ENCODE data around the gene GRAMD1B.
"Not testable (repeated sequence)": the region's sequence is repeated elsewhere in the genome, so short reads cannot be mapped to it uniquely, and the experiment has no call there.

The GRAMD1B gene

DNA sequence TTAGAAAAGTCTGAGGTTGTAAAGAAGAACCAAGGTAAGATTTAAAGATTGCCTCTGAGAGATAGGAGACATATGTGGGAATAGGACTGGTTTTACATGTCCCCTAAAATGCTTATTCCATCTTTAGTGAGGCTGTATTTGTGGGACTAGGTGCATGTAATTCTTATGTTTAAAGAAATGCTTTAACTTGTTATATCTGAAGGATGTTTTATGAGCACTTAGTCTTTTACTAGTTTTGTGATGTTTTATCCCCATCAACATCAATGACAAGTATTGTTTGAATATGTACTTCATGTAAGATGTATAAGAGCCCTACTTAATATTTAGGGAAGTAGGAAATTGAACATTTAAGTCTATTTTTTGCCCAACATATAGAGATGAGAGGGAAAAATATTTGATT is 24.7 kb downstream of the GRAMD1B start:
- Histone ChIP-seq H3K4me3 (replicated peaks; ENCODE audit: insufficient read depth, low read length) (no peak overlapping the region), H3K27me3 (ENCODE audit: insufficient read depth, poor library complexity, severe bottlenecking) (no peaks in the 10 kb centered on the region), H3K27ac (replicated peaks) (peak overlapping the region; percentile 42)
- DNase-seq (ENCODE audit: low read depth in 1 of 2, low spot score in 1 of 2): no peak
- TF ChIP-seq GABPA (IDR thresholded peaks at IDR 0.05; ENCODE audit: low read depth): no peak
- TF ChIP-seq, protein P1, sequence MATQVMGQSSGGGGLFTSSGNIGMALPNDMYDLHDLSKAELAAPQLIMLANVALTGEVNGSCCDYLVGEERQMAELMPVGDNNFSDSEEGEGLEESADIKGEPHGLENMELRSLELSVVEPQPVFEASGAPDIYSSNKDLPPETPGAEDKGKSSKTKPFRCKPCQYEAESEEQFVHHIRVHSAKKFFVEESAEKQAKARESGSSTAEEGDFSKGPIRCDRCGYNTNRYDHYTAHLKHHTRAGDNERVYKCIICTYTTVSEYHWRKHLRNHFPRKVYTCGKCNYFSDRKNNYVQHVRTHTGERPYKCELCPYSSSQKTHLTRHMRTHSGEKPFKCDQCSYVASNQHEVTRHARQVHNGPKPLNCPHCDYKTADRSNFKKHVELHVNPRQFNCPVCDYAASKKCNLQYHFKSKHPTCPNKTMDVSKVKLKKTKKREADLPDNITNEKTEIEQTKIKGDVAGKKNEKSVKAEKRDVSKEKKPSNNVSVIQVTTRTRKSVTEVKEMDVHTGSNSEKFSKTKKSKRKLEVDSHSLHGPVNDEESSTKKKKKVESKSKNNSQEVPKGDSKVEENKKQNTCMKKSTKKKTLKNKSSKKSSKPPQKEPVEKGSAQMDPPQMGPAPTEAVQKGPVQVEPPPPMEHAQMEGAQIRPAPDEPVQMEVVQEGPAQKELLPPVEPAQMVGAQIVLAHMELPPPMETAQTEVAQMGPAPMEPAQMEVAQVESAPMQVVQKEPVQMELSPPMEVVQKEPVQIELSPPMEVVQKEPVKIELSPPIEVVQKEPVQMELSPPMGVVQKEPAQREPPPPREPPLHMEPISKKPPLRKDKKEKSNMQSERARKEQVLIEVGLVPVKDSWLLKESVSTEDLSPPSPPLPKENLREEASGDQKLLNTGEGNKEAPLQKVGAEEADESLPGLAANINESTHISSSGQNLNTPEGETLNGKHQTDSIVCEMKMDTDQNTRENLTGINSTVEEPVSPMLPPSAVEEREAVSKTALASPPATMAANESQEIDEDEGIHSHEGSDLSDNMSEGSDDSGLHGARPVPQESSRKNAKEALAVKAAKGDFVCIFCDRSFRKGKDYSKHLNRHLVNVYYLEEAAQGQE (IDR thresholded peaks at IDR 0.05; ENCODE audit: insufficient replicate concordance, low read depth): no peak
- TF ChIP-seq, protein P2, sequence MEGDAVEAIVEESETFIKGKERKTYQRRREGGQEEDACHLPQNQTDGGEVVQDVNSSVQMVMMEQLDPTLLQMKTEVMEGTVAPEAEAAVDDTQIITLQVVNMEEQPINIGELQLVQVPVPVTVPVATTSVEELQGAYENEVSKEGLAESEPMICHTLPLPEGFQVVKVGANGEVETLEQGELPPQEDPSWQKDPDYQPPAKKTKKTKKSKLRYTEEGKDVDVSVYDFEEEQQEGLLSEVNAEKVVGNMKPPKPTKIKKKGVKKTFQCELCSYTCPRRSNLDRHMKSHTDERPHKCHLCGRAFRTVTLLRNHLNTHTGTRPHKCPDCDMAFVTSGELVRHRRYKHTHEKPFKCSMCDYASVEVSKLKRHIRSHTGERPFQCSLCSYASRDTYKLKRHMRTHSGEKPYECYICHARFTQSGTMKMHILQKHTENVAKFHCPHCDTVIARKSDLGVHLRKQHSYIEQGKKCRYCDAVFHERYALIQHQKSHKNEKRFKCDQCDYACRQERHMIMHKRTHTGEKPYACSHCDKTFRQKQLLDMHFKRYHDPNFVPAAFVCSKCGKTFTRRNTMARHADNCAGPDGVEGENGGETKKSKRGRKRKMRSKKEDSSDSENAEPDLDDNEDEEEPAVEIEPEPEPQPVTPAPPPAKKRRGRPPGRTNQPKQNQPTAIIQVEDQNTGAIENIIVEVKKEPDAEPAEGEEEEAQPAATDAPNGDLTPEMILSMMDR (IDR thresholded peaks at IDR 0.05; ENCODE audit: insufficient read depth, low read length): no peak

- not testable (repeated sequence) for DNase-seq (ENCODE audit: low read depth in 1 of 2, low spot score in 1 of 2); H3K27me3 ChIP-seq (ENCODE audit: insufficient read depth, poor library complexity, severe bottlenecking); H3K4me3 ChIP-seq (replicated peaks; ENCODE audit: insufficient read depth, low read length)
- peak overlapping the region; percentile 63; the same call in 1 of the 2 replicates for H3K27ac ChIP-seq (replicated peaks)
These were observed 26.4 kb downstream of the GRAMD1B start for GRCh38 chr11:123456448-123456847.

- peak overlapping the region; percentile 63 for H3K27ac ChIP-seq (replicated peaks)
- peak in 1 of 2 experiments; percentile 79 for DNase-seq (ENCODE audit: low read depth in 1 of 2, low spot score in 1 of 2)
- H3K27me3 ChIP-seq (ENCODE audit: insufficient read depth, poor library complexity, severe bottlenecking): no peaks in the 10 kb centered on the region
- no peak overlapping the region for H3K4me3 ChIP-seq (replicated peaks; ENCODE audit: insufficient read depth, low read length)
- TF ChIP-seq POLR2AphosphoS5 (IDR thresholded peaks at IDR 0.05; ENCODE audit: low read depth): no peak
- peak; percentile 11; the same call in 1 of the 2 replicates for TF ChIP-seq SPI1 (IDR thresholded peaks at IDR 0.05; ENCODE audit: borderline replicate concordance, low read depth)
- TF ChIP-seq GABPA (IDR thresholded peaks at IDR 0.05; ENCODE audit: low read depth): no peak
- TF ChIP-seq, protein P1 (IDR thresholded peaks at IDR 0.05; ENCODE audit: insufficient replicate concordance, low read depth): no peak
- TF ChIP-seq, protein P2 (IDR thresholded peaks at IDR 0.05; ENCODE audit: insufficient read depth, low read length): no peak
These were observed 27.2 kb downstream of the GRAMD1B start for GRCh38 chr11:123457187-123457770.

DNA sequence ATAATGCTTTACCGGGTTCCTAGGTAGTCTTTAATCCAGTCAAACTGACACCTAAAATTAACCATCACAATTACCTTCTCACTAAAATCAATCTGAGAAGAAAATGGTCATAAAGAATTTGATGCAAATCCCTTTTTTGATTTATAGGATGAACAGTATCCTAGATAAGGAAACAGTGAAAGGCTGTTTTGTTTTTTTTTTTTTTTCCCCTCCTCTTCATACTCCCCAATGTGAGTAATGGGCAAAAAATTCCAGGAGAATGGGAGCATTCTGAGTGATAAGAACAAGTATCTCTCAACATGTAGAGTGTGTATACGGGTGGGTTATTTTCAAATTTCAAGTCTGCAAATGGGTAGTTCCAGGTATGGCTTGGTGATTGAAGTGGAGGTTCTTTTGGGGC is 28.4 kb downstream of the GRAMD1B start:
- Histone ChIP-seq H3K27me3 (ENCODE audit: insufficient read depth, poor library complexity, severe bottlenecking) (no peaks in the 10 kb centered on the region), H3K27ac (replicated peaks) (no peak overlapping the region), H3K4me3 (replicated peaks; ENCODE audit: insufficient read depth, low read length) (no peak overlapping the region)
- DNase-seq (ENCODE audit: low read depth in 1 of 2, low spot score in 1 of 2): no peak
- no peak for TF ChIP-seq POLR2AphosphoS5 (IDR thresholded peaks at IDR 0.05; ENCODE audit: low read depth)

GRCh38 chr11:123460012-123460700 is 30.1 kb downstream of the GRAMD1B start:
- DNase-seq (ENCODE audit: low read depth in 1 of 2, low spot score in 1 of 2): no peak
- H3K27me3 ChIP-seq (ENCODE audit: insufficient read depth, poor library complexity, severe bottlenecking): no peaks in the 10 kb centered on the region
- no peak overlapping the region for H3K4me3 ChIP-seq (replicated peaks; ENCODE audit: insufficient read depth, low read length)
- TF ChIP-seq POLR2AphosphoS5 (IDR thresholded peaks at IDR 0.05; ENCODE audit: low read depth) (no peak), GABPA (IDR thresholded peaks at IDR 0.05; ENCODE audit: low read depth) (no peak), SPI1 (IDR thresholded peaks at IDR 0.05; ENCODE audit: borderline replicate concordance, low read depth) (no peak)
- TF ChIP-seq, protein P1 (IDR thresholded peaks at IDR 0.05; ENCODE audit: insufficient replicate concordance, low read depth): no peak
- TF ChIP-seq, protein P2 (IDR thresholded peaks at IDR 0.05; ENCODE audit: insufficient read depth, low read length): no peak
- H3K27ac ChIP-seq (replicated peaks): no peak overlapping the region
